ENCODE data around the gene XRCC4.
A peak's percentile ranks its signal among the peaks of the same experiment; 100 is the strongest.

The XRCC4 gene

GRCh38 chr5:83376461-83376860 is 299.1 kb downstream of the XRCC4 start:
- H3K9me3 ChIP-seq (ENCODE audit: control insufficient read depth, insufficient read depth, low read length): no peaks in the 10 kb centered on the region
- no peaks in the 10 kb centered on the region for H3K36me3 ChIP-seq (ENCODE audit: control insufficient read depth, insufficient read depth, low read length)
- H3K9ac ChIP-seq (ENCODE audit: low read depth, low read length): no peak overlapping the region
- H3K4me3 ChIP-seq (ENCODE audit: low read depth, low read length): no peak overlapping the region
- no peak overlapping the region for H3K27ac ChIP-seq (ENCODE audit: low read depth, low read length)
- H3K4me1 ChIP-seq (ENCODE audit: control insufficient read depth, insufficient read depth, low read length): peaks cover 11% of the 10 kb centered on the region
- H3K27me3 ChIP-seq (ENCODE audit: control insufficient read depth, insufficient read depth, low read length): no peaks in the 10 kb centered on the region

- Histone ChIP-seq H3K4me3 (ENCODE audit: low read depth, low read length) (no peak overlapping the region), H3K4me1 (ENCODE audit: control insufficient read depth, insufficient read depth, low read length) (peaks cover 11% of the 10 kb centered on the region), H3K36me3 (ENCODE audit: control insufficient read depth, insufficient read depth, low read length) (no peaks in the 10 kb centered on the region), H3K9ac (ENCODE audit: low read depth, low read length) (no peak overlapping the region), H3K27me3 (ENCODE audit: control insufficient read depth, insufficient read depth, low read length) (no peaks in the 10 kb centered on the region), H3K27ac (ENCODE audit: low read depth, low read length) (no peak overlapping the region), H3K9me3 (ENCODE audit: control insufficient read depth, insufficient read depth, low read length) (no peaks in the 10 kb centered on the region)
Observed at GRCh38 chr5:83377131-83377865, 300.0 kb downstream of the XRCC4 start.

DNA sequence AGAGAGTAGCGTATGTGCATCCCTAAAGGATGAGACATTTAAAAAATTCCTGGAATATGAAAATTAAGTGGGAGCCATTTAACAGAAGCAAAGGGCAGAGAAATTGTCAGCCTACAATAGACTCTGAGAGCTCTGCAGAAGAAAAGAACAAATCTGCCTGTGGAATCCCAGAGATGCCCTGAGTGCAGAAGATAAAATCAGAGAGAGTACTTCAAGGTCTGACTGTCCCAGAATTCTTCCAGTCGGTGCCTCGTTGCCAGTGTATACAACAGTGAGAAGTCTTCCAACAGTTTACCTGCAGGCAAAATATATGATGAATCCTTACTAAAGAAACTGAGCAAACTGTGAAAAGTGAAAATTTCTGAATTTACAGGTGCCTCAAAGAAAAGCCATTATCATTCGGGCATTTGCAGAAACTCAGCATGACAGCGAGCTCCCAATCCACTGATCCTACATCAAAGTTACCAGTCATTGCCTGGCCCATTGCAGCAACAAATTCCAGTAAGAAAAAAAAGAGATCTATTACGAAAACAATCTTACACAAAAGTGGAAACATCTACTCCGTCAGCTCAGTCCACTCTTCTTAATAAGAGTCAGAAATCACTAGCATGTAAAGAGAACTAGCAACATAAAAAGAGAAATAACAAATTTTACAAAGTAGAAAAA is 301.4 kb downstream of the XRCC4 start:
- no peaks in the 10 kb centered on the region for H3K27me3 ChIP-seq (ENCODE audit: control insufficient read depth, insufficient read depth, low read length)
- H3K36me3 ChIP-seq (ENCODE audit: control insufficient read depth, insufficient read depth, low read length): no peaks in the 10 kb centered on the region
- H3K4me1 ChIP-seq (ENCODE audit: control insufficient read depth, insufficient read depth, low read length): peaks cover 11% of the 10 kb centered on the region
- no peak overlapping the region for H3K9ac ChIP-seq (ENCODE audit: low read depth, low read length)
- peak overlapping the region; percentile 11; the same call in 1 of the 2 replicates for H3K4me3 ChIP-seq (ENCODE audit: low read depth, low read length)
- H3K27ac ChIP-seq (ENCODE audit: low read depth, low read length): peak overlapping the region; percentile 40
- no peaks in the 10 kb centered on the region for H3K9me3 ChIP-seq (ENCODE audit: control insufficient read depth, insufficient read depth, low read length)

DNA sequence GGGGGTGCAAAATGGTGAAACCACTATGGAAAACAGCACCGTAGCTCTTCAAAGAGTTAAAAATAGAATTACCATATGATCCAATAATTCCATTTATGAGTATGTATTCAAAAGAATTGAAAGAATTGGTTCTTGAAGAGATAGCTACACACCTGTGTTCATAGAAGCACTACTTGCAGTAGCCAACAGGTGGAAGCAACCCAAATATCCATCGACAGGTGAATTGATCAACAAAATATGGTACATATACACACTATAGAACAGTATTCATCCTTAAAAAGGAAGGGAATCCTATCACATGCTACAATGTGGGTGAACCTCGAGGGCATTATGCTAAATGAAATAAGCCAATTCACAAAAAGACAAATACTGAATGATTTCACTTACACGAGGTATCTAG is 308.5 kb downstream of the XRCC4 start:
- no peaks in the 10 kb centered on the region for H3K27me3 ChIP-seq (ENCODE audit: control insufficient read depth, insufficient read depth, low read length)
- no peak overlapping the region for H3K9ac ChIP-seq (ENCODE audit: low read depth, low read length)
- H3K9me3 ChIP-seq (ENCODE audit: control insufficient read depth, insufficient read depth, low read length): no peaks in the 10 kb centered on the region
- H3K27ac ChIP-seq (ENCODE audit: low read depth, low read length): no peak overlapping the region
- no peaks in the 10 kb centered on the region for H3K36me3 ChIP-seq (ENCODE audit: control insufficient read depth, insufficient read depth, low read length)
- no peak overlapping the region for H3K4me3 ChIP-seq (ENCODE audit: low read depth, low read length)
- H3K4me1 ChIP-seq (ENCODE audit: control insufficient read depth, insufficient read depth, low read length): no peaks in the 10 kb centered on the region

DNA sequence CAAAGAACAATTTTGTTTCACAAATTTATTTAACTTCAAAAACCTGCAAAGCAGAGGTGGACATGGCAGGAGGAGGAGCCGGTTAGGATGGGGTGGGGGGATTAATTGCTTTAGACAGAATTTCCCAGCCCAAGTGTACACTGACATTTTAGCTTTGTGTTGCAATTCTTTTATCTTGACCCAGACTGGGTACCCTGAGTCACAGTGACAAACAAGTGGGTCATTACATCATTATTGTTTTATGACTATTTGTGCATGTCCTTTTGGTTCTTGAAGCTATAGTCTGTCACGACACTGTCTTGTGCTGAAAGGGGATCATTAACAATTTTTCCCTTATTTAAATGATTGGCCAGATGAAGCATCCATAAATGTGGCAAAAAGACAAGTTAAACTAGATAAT is 309.7 kb downstream of the XRCC4 start:
- H3K27me3 ChIP-seq (ENCODE audit: control insufficient read depth, insufficient read depth, low read length): no peaks in the 10 kb centered on the region
- no peaks in the 10 kb centered on the region for H3K4me1 ChIP-seq (ENCODE audit: control insufficient read depth, insufficient read depth, low read length)
- no peaks in the 10 kb centered on the region for H3K9me3 ChIP-seq (ENCODE audit: control insufficient read depth, insufficient read depth, low read length)
- no peak overlapping the region for H3K27ac ChIP-seq (ENCODE audit: low read depth, low read length)
- H3K9ac ChIP-seq (ENCODE audit: low read depth, low read length): no peak overlapping the region
- no peaks in the 10 kb centered on the region for H3K36me3 ChIP-seq (ENCODE audit: control insufficient read depth, insufficient read depth, low read length)
- H3K4me3 ChIP-seq (ENCODE audit: low read depth, low read length): no peak overlapping the region

DNA sequence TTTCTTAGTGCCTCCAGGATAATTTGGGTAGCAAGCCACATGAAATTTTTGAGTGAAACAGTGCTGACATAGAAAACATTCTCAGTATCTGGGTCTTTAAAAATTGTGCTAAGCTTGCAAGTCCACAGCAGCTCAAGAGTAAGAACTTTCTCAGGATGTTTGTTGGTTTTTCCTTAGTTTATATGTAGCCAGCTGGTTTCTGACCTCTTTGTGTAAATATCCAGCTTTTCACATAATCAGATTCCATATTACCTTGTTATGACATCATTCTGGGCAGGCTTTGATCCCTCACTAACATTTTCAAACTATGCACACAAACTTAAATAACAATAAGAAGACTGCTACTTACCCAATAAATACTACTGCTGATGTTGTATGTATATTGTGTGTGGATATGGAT is 311.3 kb downstream of the XRCC4 start:
- Histone ChIP-seq H3K4me3 (ENCODE audit: low read depth, low read length) (no peak overlapping the region), H3K36me3 (ENCODE audit: control insufficient read depth, insufficient read depth, low read length) (no peaks in the 10 kb centered on the region), H3K9ac (ENCODE audit: low read depth, low read length) (no peak overlapping the region), H3K4me1 (ENCODE audit: control insufficient read depth, insufficient read depth, low read length) (no peaks in the 10 kb centered on the region), H3K27me3 (ENCODE audit: control insufficient read depth, insufficient read depth, low read length) (no peaks in the 10 kb centered on the region), H3K9me3 (ENCODE audit: control insufficient read depth, insufficient read depth, low read length) (no peaks in the 10 kb centered on the region), H3K27ac (ENCODE audit: low read depth, low read length) (no peak overlapping the region)

DNA sequence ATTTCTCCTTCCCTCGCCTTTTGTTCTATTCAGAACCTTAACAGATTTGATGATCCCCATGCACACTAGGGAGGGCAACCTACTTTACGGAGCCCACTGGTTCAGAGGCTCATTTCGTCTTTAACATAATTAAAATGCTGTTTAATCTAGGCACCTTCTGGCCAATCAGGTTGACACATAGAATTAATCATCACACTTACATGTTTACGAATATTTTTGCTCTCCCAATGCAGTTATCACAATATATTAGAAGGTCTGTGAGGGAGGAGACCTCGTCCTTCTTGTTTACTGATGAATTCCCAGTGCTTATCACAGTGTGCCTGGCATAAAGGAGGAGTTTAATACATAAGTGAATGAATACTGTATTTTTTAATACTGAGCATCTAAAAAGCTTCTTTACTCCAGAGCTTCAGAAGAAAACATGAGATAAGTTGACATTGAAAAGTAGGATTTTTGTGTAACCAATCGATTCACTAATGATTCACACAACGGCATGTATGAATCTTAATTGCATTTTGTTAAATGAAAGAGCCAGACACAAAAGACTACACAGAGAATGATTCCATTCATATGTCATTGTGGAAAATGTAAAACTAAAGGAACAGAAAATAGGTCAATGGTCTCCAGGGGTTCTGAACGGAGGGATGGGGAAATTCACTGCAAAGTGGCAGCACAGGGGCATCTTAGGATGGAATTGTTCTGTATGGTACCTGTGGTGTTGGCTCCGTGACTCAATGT is 315.6 kb downstream of the XRCC4 start:
- no peaks in the 10 kb centered on the region for H3K4me1 ChIP-seq (ENCODE audit: control insufficient read depth, insufficient read depth, low read length)

GRCh38 chr5:83393504-83393866 is 316.1 kb downstream of the XRCC4 start:
- H3K9ac ChIP-seq (ENCODE audit: low read depth, low read length): no peak overlapping the region
- no peaks in the 10 kb centered on the region for H3K9me3 ChIP-seq (ENCODE audit: control insufficient read depth, insufficient read depth, low read length)
- H3K27ac ChIP-seq (ENCODE audit: low read depth, low read length): no peak overlapping the region
- no peak overlapping the region for H3K4me3 ChIP-seq (ENCODE audit: low read depth, low read length)
- no peaks in the 10 kb centered on the region for H3K27me3 ChIP-seq (ENCODE audit: control insufficient read depth, insufficient read depth, low read length)
- H3K36me3 ChIP-seq (ENCODE audit: control insufficient read depth, insufficient read depth, low read length): no peaks in the 10 kb centered on the region
- no peaks in the 10 kb centered on the region for H3K4me1 ChIP-seq (ENCODE audit: control insufficient read depth, insufficient read depth, low read length)

More for the DNA sequence above, 315.6 kb downstream of the XRCC4 start:
- no peak overlapping the region for H3K9ac ChIP-seq (ENCODE audit: low read depth, low read length)
- no peak overlapping the region for H3K4me3 ChIP-seq (ENCODE audit: low read depth, low read length)
- no peaks in the 10 kb centered on the region for H3K36me3 ChIP-seq (ENCODE audit: control insufficient read depth, insufficient read depth, low read length)
- no peaks in the 10 kb centered on the region for H3K27me3 ChIP-seq (ENCODE audit: control insufficient read depth, insufficient read depth, low read length)
- no peaks in the 10 kb centered on the region for H3K9me3 ChIP-seq (ENCODE audit: control insufficient read depth, insufficient read depth, low read length)
- H3K27ac ChIP-seq (ENCODE audit: low read depth, low read length): no peak overlapping the region

DNA sequence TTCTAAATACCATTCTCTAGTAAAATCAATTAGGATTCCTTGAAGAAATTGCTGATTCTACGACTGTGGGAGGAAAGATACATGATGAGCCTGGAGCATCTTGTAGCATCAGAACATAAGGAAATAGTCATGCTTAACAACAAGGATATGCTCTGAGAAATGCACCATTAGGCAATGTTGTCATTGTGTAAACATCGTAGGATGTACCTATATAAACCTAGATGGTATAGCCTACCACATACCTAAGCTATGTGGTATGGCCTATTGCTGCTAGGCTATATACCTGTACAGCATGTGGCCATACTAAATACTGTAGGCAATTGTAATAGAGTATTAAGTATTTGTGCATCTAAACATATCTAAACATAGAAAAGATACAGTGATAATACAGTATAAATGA is 316.8 kb downstream of the XRCC4 start:
- H3K36me3 ChIP-seq (ENCODE audit: control insufficient read depth, insufficient read depth, low read length): no peaks in the 10 kb centered on the region
- H3K4me1 ChIP-seq (ENCODE audit: control insufficient read depth, insufficient read depth, low read length): no peaks in the 10 kb centered on the region
- no peaks in the 10 kb centered on the region for H3K27me3 ChIP-seq (ENCODE audit: control insufficient read depth, insufficient read depth, low read length)
- H3K27ac ChIP-seq (ENCODE audit: low read depth, low read length): no peak overlapping the region
- no peaks in the 10 kb centered on the region for H3K9me3 ChIP-seq (ENCODE audit: control insufficient read depth, insufficient read depth, low read length)
- no peak overlapping the region for H3K9ac ChIP-seq (ENCODE audit: low read depth, low read length)
- H3K4me3 ChIP-seq (ENCODE audit: low read depth, low read length): no peak overlapping the region

DNA sequence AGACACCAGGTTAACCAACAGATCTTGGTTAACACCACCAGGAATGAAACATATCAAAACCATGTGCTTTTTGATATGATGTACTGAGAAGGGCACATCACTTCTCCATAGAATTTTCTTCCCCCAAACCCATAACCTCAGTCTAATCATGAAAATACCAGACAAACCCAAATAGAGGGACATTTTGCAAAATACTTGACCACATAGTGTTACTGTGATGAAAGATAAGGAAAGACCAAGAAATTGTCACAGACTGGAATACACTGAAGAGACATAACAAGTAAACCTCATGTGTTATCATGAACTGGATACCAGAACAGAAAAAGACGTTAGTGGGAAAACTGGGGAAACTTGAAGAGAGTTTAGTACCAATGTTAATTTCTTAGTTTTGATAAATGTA is 319.3 kb downstream of the XRCC4 start:
- H3K9ac ChIP-seq (ENCODE audit: low read depth, low read length): no peak overlapping the region
- H3K27me3 ChIP-seq (ENCODE audit: control insufficient read depth, insufficient read depth, low read length): no peaks in the 10 kb centered on the region
- H3K9me3 ChIP-seq (ENCODE audit: control insufficient read depth, insufficient read depth, low read length): no peaks in the 10 kb centered on the region
- H3K27ac ChIP-seq (ENCODE audit: low read depth, low read length): no peak overlapping the region
- no peak overlapping the region for H3K4me3 ChIP-seq (ENCODE audit: low read depth, low read length)
- no peaks in the 10 kb centered on the region for H3K36me3 ChIP-seq (ENCODE audit: control insufficient read depth, insufficient read depth, low read length)
- H3K4me1 ChIP-seq (ENCODE audit: control insufficient read depth, insufficient read depth, low read length): peaks cover 12% of the 10 kb centered on the region

DNA sequence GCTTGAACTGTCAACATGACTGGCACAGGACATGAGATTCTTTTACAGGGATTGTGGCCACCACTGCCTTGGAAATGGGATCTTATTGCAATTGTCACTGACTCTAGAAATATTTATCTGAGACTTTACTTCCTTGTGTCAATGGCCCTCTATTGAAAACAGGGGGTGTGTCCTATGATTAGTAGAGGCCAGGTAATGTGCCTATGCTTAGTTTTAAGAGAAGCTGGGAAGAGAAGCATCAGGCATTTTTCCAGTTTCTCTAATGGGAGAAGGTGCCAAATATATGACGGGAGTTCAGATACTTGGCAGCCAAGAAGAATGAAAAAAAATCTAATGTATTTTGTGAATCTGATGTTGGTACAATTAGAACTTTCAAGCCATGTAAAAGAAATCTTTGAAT is 320.3 kb downstream of the XRCC4 start:
- Histone ChIP-seq H3K4me1 (ENCODE audit: control insufficient read depth, insufficient read depth, low read length) (peaks cover 16% of the 10 kb centered on the region), H3K27ac (ENCODE audit: low read depth, low read length) (no peak overlapping the region), H3K36me3 (ENCODE audit: control insufficient read depth, insufficient read depth, low read length) (no peaks in the 10 kb centered on the region), H3K27me3 (ENCODE audit: control insufficient read depth, insufficient read depth, low read length) (no peaks in the 10 kb centered on the region), H3K9ac (ENCODE audit: low read depth, low read length) (no peak overlapping the region), H3K4me3 (ENCODE audit: low read depth, low read length) (no peak overlapping the region), H3K9me3 (ENCODE audit: control insufficient read depth, insufficient read depth, low read length) (no peaks in the 10 kb centered on the region)

Data from HUES48 (cell line).